Measurements from ENCODE around the gene CAMK4. TPM values are rescaled to one million over a fixed set of nuclear protein-coding genes. Genes with fewer than 3 reads are reported as not detected.
"Not testable (repeated sequence)": the region's sequence is repeated elsewhere in the genome, so short reads cannot be mapped to it uniquely, and the experiment has no call there.

CAMK4 gene
- total RNA-seq, 1 experiment from 2014 or later, result 19.3 TPM

DNA sequence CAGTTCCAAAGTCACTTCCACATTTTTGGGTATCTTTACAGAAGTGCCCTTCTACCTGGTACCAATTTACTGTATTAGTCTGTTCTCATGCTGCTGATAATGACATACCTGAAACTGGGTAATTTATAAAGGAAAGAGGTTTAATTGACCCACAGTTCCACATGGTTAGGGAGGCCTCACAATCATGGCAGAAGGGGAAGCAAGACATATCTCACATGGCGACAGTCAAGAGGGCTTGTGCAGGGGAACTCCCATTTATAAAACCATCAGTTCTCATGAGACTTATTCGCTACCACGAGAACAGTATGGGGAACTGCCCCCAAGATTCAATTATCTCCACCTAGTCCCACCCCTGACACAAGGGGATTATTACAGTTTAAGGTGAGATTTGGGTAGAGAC is 185.9 kb downstream of the CAMK4 start:
- not testable (repeated sequence) for H3K27me3 ChIP-seq; H3K36me3 ChIP-seq; H3K27ac ChIP-seq; DNase-seq; H3K4me3 ChIP-seq; H3K4me1 ChIP-seq; H3K9me3 ChIP-seq (replicated peaks)

DNA sequence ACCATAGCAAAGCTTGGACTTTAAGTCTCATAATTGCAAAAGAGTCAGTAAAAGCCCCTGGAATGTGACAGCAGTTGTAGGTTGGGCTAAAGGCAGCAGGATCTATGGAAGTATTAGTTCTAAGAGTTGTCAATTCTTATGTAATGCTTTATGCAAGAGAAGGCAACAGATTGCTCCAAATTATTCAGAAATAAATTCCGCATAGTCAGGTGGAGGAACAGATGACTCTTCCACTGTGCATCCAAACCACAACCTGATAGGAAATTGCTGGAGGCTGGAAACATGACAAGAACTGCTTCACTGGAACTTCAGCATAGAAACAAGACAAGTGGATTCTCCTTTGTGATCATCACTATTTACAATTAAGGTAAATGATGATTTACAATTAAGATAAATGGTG is 187.1 kb downstream of the CAMK4 start:
- Histone ChIP-seq H3K4me1 (peaks cover 1% of the 10 kb centered on the region; the same call in 1 of the 2 replicates), H3K27me3 (no peaks in the 10 kb centered on the region), H3K27ac (no peak overlapping the region), H3K9me3 (replicated peaks) (0 out of 2 replicates have a peak, but pooled peaks cover 4% of the 10 kb centered on the region), H3K4me3 (no peak overlapping the region), H3K36me3 (no peaks in the 10 kb centered on the region)
- DNase-seq, result no peak

DNA sequence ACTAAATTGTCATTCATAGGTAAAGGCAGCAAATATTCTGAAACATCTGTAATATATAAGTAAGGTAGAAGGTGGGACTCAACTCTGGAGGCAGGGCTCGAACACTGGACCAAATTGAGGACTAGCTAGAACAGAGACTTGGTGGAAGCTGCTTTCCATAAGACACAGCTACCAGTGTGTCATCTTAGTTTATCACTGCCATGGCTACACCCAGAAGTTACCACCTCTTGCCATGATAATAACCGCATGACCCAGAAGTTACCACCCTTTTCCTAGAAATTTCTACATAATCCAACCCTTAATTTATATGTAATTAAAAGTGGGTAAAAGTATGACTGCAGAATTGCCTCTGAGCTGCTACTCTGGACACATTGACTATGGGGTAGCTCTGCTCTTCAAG is 188.4 kb downstream of the CAMK4 start:
- H3K27ac ChIP-seq, result no peak overlapping the region
- no peaks in the 10 kb centered on the region for H3K36me3 ChIP-seq
- DNase-seq, result no peak
- peaks cover 12% of the 10 kb centered on the region for H3K4me1 ChIP-seq
- 0 out of 2 replicates have a peak, but pooled peaks cover 8% of the 10 kb centered on the region for H3K9me3 ChIP-seq (replicated peaks)
- no peak overlapping the region for H3K4me3 ChIP-seq
- H3K27me3 ChIP-seq, result no peaks in the 10 kb centered on the region

DNA sequence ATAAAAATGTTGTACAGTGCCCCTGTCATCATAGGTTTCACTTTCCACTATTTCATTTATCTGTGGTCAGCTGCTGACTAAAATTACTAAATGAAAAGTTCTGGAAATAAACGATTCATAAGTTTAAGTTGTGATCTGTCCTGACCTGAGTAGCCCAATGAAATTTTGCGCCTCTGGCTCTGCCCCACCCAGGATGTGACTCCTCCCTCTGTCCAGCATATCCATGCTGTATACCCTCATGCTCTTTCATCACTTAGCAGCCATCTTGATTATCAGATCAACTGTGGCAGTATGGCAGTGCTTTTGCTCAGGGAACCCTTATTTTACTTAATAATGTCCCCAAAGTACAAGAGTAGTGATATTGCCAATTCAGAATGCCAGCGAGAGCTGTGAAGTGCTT is 190.9 kb downstream of the CAMK4 start:
- Histone ChIP-seq H3K9me3 (replicated peaks) (0 out of 2 replicates have a peak, but pooled peaks cover 4% of the 10 kb centered on the region), H3K27ac (no peak overlapping the region), H3K36me3 (no peaks in the 10 kb centered on the region), H3K4me3 (no peak overlapping the region), H3K27me3 (no peaks in the 10 kb centered on the region), H3K4me1 (peaks cover 15% of the 10 kb centered on the region)
- DNase-seq, result no peak

DNA sequence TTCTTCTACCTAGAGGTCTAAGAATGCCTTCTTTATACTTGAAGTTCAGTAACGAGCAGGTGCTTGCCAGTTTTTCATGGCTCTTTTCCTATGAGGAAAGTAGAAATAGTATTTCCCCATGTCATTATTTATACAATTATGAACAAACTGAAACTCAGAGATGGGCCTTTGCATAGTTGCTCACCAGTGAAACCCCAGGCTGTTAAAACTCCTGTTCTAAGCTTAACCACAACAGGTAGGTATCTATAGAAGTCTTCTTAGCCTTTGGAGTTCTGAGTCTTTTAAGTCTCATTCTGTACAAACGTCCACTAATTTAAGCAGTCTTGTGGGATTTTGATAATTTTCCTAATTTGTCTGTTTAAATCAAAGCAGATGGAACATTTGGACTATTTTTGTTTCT is 198.1 kb downstream of the CAMK4 start:
- H3K4me3 ChIP-seq, result no peak overlapping the region
- no peaks in the 10 kb centered on the region for H3K36me3 ChIP-seq
- no peak overlapping the region for H3K27ac ChIP-seq
- H3K27me3 ChIP-seq, result no peaks in the 10 kb centered on the region
- DNase-seq, result no peak
- 0 out of 2 replicates have a peak, but pooled peaks cover 3% of the 10 kb centered on the region for H3K9me3 ChIP-seq (replicated peaks)
- H3K4me1 ChIP-seq, result peaks cover 5% of the 10 kb centered on the region

DNA sequence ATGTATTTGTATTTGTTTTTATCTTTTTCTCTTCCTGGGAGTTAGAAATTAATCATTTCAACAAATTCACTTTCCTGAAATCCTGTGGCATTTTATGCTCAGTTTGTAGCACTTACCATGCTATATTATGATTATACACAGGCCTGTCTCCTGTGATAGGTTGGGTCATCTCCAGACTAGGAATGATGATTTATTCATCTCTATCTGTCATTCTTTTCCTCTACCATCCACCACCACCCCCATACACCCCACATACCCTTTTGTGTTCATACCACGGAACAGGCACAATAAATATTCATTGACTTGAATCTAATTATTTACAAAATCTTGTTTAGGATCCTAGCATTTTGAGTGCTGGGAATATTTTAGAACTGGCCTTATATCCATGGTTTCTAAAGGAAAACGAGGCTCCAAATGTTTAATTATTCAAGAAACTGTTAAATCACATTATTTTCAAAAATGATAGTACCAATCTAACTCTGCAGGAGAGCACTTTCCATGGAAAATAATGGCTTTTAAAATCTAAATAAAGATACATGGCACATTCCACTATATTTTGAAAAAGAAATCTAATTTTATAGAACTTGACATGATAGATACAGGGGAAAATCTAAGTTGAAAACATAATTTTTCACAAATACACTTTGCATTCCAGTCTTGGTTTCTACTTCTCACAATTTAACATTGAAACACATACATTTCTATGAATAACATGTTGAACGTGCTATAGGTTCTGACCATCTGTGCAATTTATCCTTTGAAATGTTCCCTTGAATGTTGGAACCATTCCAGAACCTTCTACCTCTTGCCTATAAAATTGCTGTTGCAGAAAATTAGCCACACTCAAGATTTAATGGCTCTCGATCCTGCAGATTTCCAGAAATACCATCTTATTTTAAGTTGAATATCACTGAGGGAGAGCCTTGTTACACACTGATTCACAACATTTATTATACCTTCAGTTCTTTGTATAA is 198.8 kb downstream of the CAMK4 start:
- H3K27me3 ChIP-seq, result no peaks in the 10 kb centered on the region
- H3K9me3 ChIP-seq (replicated peaks), result 0 out of 2 replicates have a peak, but pooled peaks cover 3% of the 10 kb centered on the region
- no peak overlapping the region for H3K4me3 ChIP-seq
- DNase-seq, result no peak
- no peak overlapping the region for H3K27ac ChIP-seq
- no peaks in the 10 kb centered on the region for H3K36me3 ChIP-seq
- no peaks in the 10 kb centered on the region; the same call in 1 of the 2 replicates for H3K4me1 ChIP-seq

DNA sequence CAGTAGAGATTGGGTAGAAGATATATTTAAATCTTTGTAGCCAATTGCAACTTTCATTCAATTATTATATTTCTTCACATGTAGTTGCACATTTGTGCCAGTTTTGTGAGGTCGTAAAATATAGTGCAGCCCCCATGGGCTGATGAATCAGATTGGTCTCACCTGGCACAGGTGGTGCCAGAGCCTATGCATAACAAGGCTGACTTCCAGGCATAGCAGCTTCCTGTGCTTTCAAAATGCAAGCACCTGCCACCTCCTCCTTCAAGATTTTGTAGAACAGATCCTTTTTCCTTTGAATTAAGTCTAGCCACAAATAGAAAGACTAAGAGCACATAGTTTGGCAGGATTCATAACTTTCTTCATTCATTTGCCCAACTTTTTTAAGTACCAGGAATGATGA is 201.0 kb downstream of the CAMK4 start:
- no peaks in the 10 kb centered on the region for H3K27me3 ChIP-seq
- no peak overlapping the region for H3K27ac ChIP-seq
- no peak for DNase-seq
- H3K4me1 ChIP-seq, result no peaks in the 10 kb centered on the region
- H3K4me3 ChIP-seq, result no peak overlapping the region
- no peaks in the 10 kb centered on the region for H3K36me3 ChIP-seq
- 0 out of 2 replicates have a peak, but pooled peaks cover 3% of the 10 kb centered on the region for H3K9me3 ChIP-seq (replicated peaks)

DNA sequence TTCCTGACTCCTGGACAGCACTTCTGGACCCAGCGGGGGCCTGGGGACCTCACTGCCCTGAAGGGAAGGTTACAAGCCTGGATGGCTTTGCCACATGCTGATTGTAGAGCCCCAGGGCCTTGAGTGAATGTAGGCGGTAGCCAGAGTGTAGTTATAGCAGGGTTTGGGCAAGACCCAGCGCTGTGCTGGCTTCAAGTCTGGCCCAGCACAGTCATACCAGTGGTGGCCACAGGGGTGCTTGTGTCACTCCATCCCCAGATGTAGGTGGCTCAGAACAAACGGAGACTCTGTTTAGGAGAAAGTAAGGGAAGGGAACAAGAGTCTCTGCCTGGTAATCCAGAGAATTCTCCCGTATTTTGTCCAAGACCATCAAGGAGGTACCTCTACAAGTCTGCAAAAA is 203.6 kb downstream of the CAMK4 start:
- no peak for DNase-seq
- Histone ChIP-seq H3K9me3 (replicated peaks) (0 out of 2 replicates have a peak, but pooled peaks cover 3% of the 10 kb centered on the region), H3K27ac (no peak overlapping the region), H3K4me1 (no peaks in the 10 kb centered on the region), H3K36me3 (no peaks in the 10 kb centered on the region), H3K4me3 (no peak overlapping the region), H3K27me3 (no peaks in the 10 kb centered on the region)

DNA sequence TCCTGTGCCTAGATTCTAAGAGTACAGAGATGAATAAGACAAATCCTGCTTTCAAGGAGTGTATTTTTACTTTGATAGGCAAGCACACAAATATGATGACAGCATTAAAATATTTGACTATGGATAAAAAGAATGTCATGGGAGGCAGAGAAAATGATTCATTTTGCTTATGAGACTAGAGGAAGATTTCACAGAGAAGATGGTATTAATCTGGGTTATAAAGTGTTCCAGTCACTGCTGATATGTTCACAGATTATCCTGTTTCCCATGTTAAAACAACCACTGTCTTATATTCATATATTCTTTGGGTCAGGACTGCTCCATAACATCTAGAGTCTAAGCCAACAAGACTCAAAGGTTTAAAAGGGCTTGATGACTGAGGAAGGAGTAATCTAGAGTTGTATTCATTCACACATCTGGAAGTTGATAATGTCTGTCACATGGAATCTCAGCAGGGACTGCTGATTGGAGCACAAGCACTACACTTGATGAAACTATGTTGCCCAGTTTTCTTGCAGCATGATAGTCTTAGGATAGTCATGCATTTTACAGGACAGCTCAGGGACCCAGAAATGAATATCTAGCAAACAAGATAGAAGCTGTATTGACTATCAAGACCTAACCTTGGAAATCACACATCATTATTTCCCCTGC is 208.8 kb downstream of the CAMK4 start:
- H3K27ac ChIP-seq, result no peak overlapping the region
- DNase-seq, result no peak
- no peaks in the 10 kb centered on the region for H3K36me3 ChIP-seq
- H3K4me1 ChIP-seq, result no peaks in the 10 kb centered on the region
- H3K4me3 ChIP-seq, result no peak overlapping the region
- no peaks in the 10 kb centered on the region for H3K27me3 ChIP-seq
- H3K9me3 ChIP-seq (replicated peaks), result no peaks in the 10 kb centered on the region

DNA sequence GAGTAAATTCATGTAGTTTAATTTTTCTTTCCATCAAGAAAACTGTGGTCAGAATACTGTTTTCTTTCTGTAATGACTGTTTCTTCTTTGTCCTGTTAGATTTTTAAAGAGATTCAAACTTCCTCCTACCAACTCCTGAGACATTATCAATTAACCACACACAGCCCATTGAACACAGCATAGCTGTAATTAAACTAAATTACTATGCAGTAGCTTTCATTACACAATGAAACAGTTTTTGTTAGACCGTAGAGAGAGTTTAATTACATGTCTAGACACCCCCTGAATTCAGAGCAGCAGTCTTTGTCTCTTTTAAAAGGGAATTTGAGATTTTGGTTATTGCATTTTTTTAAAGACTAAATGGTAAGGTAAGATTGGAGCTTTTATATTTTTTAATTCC is 210.6 kb downstream of the CAMK4 start:
- no peaks in the 10 kb centered on the region for H3K36me3 ChIP-seq
- no peak overlapping the region for H3K27ac ChIP-seq
- H3K4me3 ChIP-seq, result no peak overlapping the region
- no peaks in the 10 kb centered on the region for H3K27me3 ChIP-seq
- no peaks in the 10 kb centered on the region for H3K9me3 ChIP-seq (replicated peaks)
- no peak for DNase-seq
- H3K4me1 ChIP-seq, result no peaks in the 10 kb centered on the region

DNA sequence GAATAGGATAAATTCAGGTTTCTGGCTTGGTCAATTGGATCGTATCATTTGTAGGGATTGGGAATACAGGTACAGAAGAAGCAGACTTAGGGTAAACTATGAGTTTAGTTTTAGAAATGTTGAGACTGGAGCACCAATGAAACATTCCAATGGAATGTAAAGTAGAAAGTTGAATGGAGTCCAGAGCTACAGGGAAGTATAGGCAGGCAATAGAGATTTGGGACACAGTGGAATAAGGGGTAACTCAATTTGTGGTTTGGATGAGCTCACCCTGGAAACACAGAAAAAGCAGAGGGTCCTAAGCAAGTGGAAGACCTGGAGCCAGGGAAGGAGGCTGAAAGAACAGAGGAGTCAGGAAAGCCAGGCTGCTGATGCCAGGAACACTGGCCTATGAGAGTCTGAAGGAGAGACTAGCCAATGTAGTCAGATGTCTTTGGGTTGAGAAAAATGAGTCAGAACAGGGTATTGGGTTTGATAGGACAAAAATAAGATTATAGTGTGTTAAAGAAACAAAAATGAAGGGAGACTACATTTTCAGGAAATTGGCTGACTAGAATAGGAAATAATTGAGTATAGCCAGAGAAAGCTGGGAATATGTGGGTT is 215.4 kb downstream of the CAMK4 start:
- Histone ChIP-seq H3K4me1 (no peaks in the 10 kb centered on the region), H3K36me3 (no peaks in the 10 kb centered on the region), H3K27me3 (no peaks in the 10 kb centered on the region), H3K27ac (no peak overlapping the region), H3K4me3 (no peak overlapping the region), H3K9me3 (replicated peaks) (no peaks in the 10 kb centered on the region)
- no peak for DNase-seq

DNA sequence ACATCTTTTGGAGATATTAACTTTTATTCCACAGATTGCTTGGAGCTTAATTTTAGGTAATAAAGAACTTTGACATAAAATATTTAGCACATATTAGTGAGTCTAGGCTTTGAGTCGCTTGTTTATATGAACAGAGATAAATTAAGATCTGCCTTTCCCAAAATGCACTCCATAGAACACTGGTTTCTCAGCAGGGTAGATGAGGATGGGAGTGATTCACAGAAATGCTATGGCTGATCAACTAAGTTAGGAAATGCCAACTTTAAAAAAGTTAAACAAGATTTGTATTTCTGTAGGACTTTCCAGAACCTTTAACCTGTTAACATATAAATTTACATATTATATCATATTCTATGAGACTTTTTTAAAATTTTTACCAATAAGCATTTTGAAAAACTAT is 222.9 kb downstream of the CAMK4 start:
- Histone ChIP-seq H3K9me3 (replicated peaks) (no peaks in the 10 kb centered on the region), H3K36me3 (no peaks in the 10 kb centered on the region), H3K27ac (no peak overlapping the region), H3K27me3 (no peaks in the 10 kb centered on the region), H3K4me3 (no peak overlapping the region), H3K4me1 (no peaks in the 10 kb centered on the region; the same call in 1 of the 2 replicates)
- no peak for DNase-seq

DNA sequence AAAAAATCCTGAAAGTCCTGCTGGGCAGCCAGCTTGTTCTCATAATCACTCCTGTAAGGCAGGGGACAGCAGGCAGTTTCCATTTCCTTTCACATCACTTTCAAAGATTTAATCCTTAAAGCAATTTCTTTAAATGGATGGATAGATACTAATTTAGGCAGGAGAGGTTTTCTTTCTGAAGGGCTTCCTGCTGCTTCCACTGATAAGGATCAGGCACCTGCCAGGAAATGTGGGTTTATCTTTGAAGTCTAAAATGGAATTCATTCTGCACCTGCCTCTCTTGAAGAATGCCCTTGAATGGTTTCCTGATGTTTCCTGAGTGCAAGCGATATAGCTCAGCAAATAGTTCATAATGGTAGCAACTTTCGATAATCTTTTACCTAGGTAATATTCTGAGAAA is 223.6 kb downstream of the CAMK4 start:
- H3K27me3 ChIP-seq, result no peaks in the 10 kb centered on the region
- H3K9me3 ChIP-seq (replicated peaks), result no peaks in the 10 kb centered on the region
- H3K27ac ChIP-seq, result no peak overlapping the region
- H3K36me3 ChIP-seq, result no peaks in the 10 kb centered on the region
- H3K4me1 ChIP-seq, result peaks cover 2% of the 10 kb centered on the region
- no peak overlapping the region for H3K4me3 ChIP-seq
- peak in 1 of 2 experiments; percentile 17 for DNase-seq

DNA sequence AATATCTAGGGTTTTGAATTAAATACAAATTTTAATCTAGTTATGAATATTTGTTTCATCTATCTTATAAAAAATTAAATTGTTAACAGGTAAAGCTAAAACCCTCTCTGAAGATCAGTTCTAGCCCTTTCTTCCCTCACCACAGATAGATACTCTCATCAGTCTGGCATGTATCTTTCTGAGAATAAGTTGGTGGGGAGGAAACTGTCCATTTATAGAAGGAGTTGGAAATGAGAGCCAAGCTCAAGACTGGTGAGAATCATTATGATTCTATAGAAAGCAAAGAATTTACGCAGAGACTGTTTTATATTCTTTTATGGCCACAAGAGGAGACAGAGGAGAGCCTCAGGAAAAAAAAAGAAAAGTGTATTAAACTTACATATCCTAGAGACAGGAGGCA is 229.1 kb downstream of the CAMK4 start:
- H3K36me3 ChIP-seq, result no peaks in the 10 kb centered on the region
- H3K27ac ChIP-seq, result peak overlapping the region; percentile 41
- peak in 1 of 2 experiments; percentile 13 for DNase-seq
- H3K27me3 ChIP-seq, result no peaks in the 10 kb centered on the region
- no peaks in the 10 kb centered on the region for H3K9me3 ChIP-seq (replicated peaks)
- no peak overlapping the region for H3K4me3 ChIP-seq
- peaks cover 12% of the 10 kb centered on the region for H3K4me1 ChIP-seq

DNA sequence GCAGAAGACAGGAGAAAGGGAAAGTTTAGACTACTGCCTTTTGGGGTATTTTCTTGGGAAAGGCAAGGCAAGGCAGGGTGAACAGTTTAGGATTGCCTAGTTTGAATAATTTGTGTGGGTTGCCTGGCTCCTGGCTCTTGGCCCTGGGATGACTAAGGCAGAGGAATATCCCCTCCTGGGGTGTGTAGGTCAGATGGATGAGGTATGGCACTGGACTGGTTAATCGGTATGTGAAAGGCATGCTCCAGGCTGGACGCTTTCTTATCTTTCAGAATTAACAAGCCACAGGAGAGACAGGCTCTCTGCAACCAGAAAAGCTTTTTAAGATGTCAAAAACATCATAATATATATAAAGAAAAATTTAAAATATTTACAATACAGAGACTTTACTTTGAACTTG is 229.6 kb downstream of the CAMK4 start:
- H3K9me3 ChIP-seq (replicated peaks), result no peaks in the 10 kb centered on the region
- H3K36me3 ChIP-seq, result no peaks in the 10 kb centered on the region
- peak overlapping the region; percentile 18 for H3K4me3 ChIP-seq
- peak; percentile 40 to 54 for DNase-seq
- H3K4me1 ChIP-seq, result peaks cover 12% of the 10 kb centered on the region
- peak overlapping the region; percentile 41 for H3K27ac ChIP-seq
- no peaks in the 10 kb centered on the region for H3K27me3 ChIP-seq
